Measurements from ENCODE around the gene BRD2. TPM values are rescaled to one million over a fixed set of nuclear protein-coding genes. Genes with fewer than 3 reads are reported as not detected.

The BRD2 gene
- total RNA-seq, 1 experiment from 2014 or later, result 222 TPM

DNA sequence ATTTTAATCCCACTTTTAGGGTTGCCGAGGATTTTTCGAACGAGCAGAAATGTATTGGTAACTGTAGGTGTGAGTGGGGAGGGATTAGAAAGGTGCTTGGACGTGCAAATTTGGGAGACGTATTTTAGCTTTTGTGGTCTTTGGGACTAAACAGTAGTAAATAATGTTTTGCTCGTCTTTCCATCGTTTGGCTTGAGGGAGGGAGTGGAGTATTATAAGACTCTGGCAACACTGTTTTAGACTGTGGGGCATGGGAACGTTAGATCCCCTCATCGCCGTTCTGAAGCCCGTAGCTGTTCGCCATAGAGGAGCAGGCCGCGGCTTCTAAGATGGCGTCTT is 2.8 kb downstream of the BRD2 start:
- no peak for ATAC-seq
- H3K36me3 Mint-ChIP-seq, result peaks cover 61% of the 10 kb centered on the region
- H3K27me3 Mint-ChIP-seq (ENCODE audit: low read depth), result peaks cover 4% of the 10 kb centered on the region; the same call in 1 of the 2 replicates
- TF ChIP-seq, protein P1, sequence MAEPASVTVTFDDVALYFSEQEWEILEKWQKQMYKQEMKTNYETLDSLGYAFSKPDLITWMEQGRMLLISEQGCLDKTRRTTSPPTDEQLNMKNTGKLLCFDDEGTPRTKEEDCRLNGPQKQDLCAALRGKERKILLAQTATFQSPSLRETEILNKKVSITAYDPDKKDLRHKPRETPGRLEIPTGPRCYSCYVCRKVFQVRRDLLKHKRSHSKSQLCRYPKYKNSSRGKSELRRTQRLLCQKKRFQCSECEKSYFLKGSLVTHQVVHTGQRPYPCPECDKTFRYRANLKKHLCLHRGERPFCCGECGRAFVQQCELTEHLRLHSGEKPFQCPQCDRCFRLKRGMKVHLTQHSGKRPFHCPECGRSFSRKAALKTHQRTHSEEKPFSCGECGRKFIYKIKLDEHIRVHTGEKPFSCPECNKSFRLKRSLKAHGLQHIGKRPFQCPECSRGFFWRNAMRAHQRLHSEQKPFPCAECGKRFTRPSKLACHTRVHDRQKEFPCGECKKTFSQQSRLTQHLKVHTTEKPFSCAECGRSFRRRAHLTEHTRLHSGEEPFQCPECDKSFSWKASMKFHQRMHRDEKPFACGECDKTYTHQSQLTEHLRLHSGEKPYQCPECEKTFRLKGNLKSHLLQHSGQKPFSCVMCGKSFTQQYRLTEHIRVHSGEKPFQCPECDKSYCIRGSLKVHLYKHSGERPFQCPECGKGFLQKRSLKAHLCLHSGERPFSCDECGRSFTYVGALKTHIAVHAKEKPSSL (CRISPR knock-in tag; conservative IDR thresholded peaks at IDR 0.05), result peak; percentile 71; the same call in 1 of the 2 replicates
- TF ChIP-seq, protein P2, sequence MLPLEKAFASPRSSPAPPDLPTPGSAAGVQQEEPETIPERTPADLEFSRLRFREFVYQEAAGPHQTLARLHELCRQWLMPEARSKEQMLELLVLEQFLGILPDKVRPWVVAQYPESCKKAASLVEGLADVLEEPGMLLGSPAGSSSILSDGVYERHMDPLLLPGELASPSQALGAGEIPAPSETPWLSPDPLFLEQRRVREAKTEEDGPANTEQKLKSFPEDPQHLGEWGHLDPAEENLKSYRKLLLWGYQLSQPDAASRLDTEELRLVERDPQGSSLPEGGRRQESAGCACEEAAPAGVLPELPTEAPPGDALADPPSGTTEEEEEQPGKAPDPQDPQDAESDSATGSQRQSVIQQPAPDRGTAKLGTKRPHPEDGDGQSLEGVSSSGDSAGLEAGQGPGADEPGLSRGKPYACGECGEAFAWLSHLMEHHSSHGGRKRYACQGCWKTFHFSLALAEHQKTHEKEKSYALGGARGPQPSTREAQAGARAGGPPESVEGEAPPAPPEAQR (CRISPR knock-in tag; IDR thresholded peaks at IDR 0.05), result no peak
- TF ChIP-seq, protein P3, sequence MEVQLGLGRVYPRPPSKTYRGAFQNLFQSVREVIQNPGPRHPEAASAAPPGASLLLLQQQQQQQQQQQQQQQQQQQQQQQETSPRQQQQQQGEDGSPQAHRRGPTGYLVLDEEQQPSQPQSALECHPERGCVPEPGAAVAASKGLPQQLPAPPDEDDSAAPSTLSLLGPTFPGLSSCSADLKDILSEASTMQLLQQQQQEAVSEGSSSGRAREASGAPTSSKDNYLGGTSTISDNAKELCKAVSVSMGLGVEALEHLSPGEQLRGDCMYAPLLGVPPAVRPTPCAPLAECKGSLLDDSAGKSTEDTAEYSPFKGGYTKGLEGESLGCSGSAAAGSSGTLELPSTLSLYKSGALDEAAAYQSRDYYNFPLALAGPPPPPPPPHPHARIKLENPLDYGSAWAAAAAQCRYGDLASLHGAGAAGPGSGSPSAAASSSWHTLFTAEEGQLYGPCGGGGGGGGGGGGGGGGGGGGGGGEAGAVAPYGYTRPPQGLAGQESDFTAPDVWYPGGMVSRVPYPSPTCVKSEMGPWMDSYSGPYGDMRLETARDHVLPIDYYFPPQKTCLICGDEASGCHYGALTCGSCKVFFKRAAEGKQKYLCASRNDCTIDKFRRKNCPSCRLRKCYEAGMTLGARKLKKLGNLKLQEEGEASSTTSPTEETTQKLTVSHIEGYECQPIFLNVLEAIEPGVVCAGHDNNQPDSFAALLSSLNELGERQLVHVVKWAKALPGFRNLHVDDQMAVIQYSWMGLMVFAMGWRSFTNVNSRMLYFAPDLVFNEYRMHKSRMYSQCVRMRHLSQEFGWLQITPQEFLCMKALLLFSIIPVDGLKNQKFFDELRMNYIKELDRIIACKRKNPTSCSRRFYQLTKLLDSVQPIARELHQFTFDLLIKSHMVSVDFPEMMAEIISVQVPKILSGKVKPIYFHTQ (CRISPR knock-in tag; IDR thresholded peaks at IDR 0.05), result 0 out of 2 replicates have a peak, but pooled peaks have one; percentile 18
- TF ChIP-seq, protein P4, sequence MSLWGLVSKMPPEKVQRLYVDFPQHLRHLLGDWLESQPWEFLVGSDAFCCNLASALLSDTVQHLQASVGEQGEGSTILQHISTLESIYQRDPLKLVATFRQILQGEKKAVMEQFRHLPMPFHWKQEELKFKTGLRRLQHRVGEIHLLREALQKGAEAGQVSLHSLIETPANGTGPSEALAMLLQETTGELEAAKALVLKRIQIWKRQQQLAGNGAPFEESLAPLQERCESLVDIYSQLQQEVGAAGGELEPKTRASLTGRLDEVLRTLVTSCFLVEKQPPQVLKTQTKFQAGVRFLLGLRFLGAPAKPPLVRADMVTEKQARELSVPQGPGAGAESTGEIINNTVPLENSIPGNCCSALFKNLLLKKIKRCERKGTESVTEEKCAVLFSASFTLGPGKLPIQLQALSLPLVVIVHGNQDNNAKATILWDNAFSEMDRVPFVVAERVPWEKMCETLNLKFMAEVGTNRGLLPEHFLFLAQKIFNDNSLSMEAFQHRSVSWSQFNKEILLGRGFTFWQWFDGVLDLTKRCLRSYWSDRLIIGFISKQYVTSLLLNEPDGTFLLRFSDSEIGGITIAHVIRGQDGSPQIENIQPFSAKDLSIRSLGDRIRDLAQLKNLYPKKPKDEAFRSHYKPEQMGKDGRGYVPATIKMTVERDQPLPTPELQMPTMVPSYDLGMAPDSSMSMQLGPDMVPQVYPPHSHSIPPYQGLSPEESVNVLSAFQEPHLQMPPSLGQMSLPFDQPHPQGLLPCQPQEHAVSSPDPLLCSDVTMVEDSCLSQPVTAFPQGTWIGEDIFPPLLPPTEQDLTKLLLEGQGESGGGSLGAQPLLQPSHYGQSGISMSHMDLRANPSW (CRISPR knock-in tag; conservative IDR thresholded peaks at IDR 0.05; ENCODE audit: low read depth), result no peak
- TF ChIP-seq EMX1 (CRISPR knock-in tag; IDR thresholded peaks at IDR 0.05) (peak; percentile 19; the same call in 1 of the 2 replicates), FOXP1 (CRISPR knock-in tag; IDR thresholded peaks at IDR 0.05; ENCODE audit: borderline replicate concordance) (no peak)
- TF ChIP-seq, protein P5, sequence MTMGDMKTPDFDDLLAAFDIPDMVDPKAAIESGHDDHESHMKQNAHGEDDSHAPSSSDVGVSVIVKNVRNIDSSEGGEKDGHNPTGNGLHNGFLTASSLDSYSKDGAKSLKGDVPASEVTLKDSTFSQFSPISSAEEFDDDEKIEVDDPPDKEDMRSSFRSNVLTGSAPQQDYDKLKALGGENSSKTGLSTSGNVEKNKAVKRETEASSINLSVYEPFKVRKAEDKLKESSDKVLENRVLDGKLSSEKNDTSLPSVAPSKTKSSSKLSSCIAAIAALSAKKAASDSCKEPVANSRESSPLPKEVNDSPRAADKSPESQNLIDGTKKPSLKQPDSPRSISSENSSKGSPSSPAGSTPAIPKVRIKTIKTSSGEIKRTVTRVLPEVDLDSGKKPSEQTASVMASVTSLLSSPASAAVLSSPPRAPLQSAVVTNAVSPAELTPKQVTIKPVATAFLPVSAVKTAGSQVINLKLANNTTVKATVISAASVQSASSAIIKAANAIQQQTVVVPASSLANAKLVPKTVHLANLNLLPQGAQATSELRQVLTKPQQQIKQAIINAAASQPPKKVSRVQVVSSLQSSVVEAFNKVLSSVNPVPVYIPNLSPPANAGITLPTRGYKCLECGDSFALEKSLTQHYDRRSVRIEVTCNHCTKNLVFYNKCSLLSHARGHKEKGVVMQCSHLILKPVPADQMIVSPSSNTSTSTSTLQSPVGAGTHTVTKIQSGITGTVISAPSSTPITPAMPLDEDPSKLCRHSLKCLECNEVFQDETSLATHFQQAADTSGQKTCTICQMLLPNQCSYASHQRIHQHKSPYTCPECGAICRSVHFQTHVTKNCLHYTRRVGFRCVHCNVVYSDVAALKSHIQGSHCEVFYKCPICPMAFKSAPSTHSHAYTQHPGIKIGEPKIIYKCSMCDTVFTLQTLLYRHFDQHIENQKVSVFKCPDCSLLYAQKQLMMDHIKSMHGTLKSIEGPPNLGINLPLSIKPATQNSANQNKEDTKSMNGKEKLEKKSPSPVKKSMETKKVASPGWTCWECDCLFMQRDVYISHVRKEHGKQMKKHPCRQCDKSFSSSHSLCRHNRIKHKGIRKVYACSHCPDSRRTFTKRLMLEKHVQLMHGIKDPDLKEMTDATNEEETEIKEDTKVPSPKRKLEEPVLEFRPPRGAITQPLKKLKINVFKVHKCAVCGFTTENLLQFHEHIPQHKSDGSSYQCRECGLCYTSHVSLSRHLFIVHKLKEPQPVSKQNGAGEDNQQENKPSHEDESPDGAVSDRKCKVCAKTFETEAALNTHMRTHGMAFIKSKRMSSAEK (CRISPR knock-in tag; IDR thresholded peaks at IDR 0.05; ENCODE audit: borderline replicate concordance), result peak; percentile 14; the same call in 1 of the 2 replicates
- H3K9me3 Mint-ChIP-seq, result no peaks in the 10 kb centered on the region
- peaks cover 30% of the 10 kb centered on the region for H3K4me1 Mint-ChIP-seq
- no peak for DNase-seq (ENCODE audit: low spot score)
- peak overlapping the region; percentile 98 for H3K4me3 Mint-ChIP-seq
- CTCF ChIA-PET, result interaction anchor here (0.8 to 11.8 kb wide), 20 partner anchors 10 to 697 kb away, joined by 3 to 205 read pairs (median 4); partner anchors contain the start of genes B3GALT4, HLA-DMA, PSMB9 and TAP1
- peak overlapping the region; percentile 100 for H3K27ac Mint-ChIP-seq
- POLR2A ChIA-PET, result interaction anchor here (0.6 to 7.0 kb wide), 34 partner anchors 11 to 1979 kb away, joined by 3 to 146 read pairs (median 4); partner anchors contain the start of genes B3GALT4, CUTA, HLA-DMA and HLA-DMB

Measured in WTC11 (cell line).